Measurements from ENCODE around the gene TSPAN14.

The TSPAN14 gene

DNA sequence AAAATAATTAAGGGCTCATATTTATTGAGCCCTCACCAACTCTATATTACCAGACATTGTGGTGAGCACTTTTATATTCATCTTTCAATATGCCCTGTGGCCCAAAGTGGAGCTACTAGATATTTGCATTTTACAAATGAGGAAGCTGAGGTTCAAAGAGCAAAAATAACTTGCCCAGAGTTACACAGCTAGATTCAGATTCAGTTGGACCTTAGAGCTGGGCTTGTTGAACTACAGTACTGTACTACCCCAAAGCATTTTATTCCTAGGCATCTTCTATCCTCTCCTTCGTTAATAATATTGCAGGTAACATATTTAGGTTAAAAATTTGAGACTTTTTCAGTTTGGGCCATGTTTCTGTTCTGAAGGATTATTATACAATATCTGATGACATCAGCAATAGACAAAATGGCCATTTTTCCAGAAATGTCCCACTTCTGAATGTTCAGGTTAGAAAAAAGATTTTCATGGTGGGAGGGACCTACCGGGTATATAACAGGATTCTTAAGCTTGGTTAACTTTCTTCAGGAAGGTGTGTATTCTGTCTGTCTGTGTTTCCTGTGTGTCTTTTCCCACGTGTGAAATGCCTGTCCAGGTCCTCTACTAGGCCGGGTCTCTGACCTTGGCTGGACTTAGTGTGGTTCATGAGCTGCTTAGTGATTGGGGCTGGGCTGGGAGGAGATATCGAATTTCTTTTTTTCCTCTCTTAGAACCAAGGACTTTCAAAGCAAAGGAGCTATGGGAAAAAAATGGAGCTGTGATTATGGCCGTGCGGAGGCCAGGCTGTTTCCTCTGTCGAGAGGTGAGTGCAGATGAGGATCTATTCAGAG is 32.2 kb upstream of the TSPAN14 start:
- no peaks in the 10 kb centered on the region for H3K9me3 ChIP-seq (ENCODE audit: insufficient read depth, low read depth, low read length)
- H2AFZ ChIP-seq (ENCODE audit: low read length), result no peak overlapping the region
- no peak overlapping the region for H3K4me2 ChIP-seq (ENCODE audit: low read depth, low read length, poor library complexity, severe bottlenecking)
- H3K36me3 ChIP-seq (ENCODE audit: insufficient read depth, low read length), result peaks cover 50% of the 10 kb centered on the region; the same call in 1 of the 2 replicates
- no peaks in the 10 kb centered on the region for H3K4me1 ChIP-seq (ENCODE audit: insufficient read depth, low read length, poor library complexity, severe bottlenecking)
- no peaks in the 10 kb centered on the region for H3F3A ChIP-seq (ENCODE audit: low read depth)
- no peaks in the 10 kb centered on the region; the same call in 1 of the 2 replicates for H3K79me2 ChIP-seq (ENCODE audit: insufficient read depth, low read length)
- H3K9ac ChIP-seq (ENCODE audit: low read depth, low read length, poor library complexity, severe bottlenecking), result no peak overlapping the region
- H4K20me1 ChIP-seq (ENCODE audit: insufficient read depth, low read length, poor library complexity, severe bottlenecking), result peaks cover 3% of the 10 kb centered on the region
- H3K27me3 ChIP-seq (ENCODE audit: insufficient read depth, low read length, poor library complexity, severe bottlenecking), result no peaks in the 10 kb centered on the region
- no peaks in the 10 kb centered on the region for H3K9me2 ChIP-seq (replicated peaks; ENCODE audit: low read depth, low read length)
- no peak for TF ChIP-seq EZH2phosphoT487 (IDR thresholded peaks at IDR 0.05; ENCODE audit: borderline replicate concordance)
- TF ChIP-seq, protein P1, sequence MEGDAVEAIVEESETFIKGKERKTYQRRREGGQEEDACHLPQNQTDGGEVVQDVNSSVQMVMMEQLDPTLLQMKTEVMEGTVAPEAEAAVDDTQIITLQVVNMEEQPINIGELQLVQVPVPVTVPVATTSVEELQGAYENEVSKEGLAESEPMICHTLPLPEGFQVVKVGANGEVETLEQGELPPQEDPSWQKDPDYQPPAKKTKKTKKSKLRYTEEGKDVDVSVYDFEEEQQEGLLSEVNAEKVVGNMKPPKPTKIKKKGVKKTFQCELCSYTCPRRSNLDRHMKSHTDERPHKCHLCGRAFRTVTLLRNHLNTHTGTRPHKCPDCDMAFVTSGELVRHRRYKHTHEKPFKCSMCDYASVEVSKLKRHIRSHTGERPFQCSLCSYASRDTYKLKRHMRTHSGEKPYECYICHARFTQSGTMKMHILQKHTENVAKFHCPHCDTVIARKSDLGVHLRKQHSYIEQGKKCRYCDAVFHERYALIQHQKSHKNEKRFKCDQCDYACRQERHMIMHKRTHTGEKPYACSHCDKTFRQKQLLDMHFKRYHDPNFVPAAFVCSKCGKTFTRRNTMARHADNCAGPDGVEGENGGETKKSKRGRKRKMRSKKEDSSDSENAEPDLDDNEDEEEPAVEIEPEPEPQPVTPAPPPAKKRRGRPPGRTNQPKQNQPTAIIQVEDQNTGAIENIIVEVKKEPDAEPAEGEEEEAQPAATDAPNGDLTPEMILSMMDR (conservative IDR thresholded peaks at IDR 0.05; ENCODE audit: low read length), result no peak
- no peak overlapping the region for H3K4me3 ChIP-seq (ENCODE audit: low read length, poor library complexity, severe bottlenecking)

DNA sequence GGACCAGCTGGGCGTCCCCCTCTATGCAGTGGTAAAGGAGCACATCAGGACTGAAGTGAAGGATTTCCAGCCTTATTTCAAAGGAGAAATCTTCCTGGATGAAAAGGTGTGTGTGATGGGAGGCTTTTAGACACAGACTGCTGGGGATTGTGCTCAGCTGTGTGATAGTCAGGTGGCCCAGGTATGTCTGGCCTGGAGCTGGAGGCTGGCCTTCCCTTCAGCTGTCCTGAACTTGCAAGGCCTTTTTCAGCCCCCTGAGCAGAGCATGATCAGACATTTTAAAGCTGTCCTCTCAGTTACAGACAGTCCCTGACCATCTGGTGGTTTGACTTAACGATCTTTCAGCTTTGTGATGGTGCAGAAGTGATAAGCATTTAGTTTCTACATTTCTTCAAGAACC is 28.2 kb upstream of the TSPAN14 start:
- no peaks in the 10 kb centered on the region for H3K79me2 ChIP-seq (ENCODE audit: insufficient read depth, low read length)

DNA sequence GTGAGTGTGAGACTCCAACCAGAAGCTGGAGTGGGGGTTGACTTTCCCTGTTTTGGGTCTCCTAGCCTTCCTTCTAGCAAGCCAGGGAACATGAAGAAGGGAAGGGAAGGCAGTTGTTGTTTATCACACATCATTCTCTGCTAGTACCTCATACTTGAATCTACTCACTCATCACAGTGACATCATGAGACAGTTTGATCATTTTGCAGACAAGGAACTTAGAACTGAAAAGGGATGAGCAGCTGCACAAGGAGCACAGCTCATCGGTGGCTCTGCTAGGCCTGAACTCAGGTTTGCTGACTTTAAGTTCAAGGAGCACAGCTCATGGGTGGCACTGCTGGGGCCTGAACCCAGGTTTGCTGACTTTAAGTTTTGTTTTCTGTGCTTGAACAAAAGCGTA is 26.6 kb upstream of the TSPAN14 start:
- no peaks in the 10 kb centered on the region for H4K20me1 ChIP-seq (ENCODE audit: insufficient read depth, low read length, poor library complexity, severe bottlenecking)
- no peak overlapping the region for H3K4me3 ChIP-seq (ENCODE audit: low read length, poor library complexity, severe bottlenecking)
- no peak overlapping the region for H3K9ac ChIP-seq (ENCODE audit: low read depth, low read length, poor library complexity, severe bottlenecking)
- peaks cover 80% of the 10 kb centered on the region; the same call in 1 of the 2 replicates for H3K36me3 ChIP-seq (ENCODE audit: insufficient read depth, low read length)
- no peaks in the 10 kb centered on the region for H3K9me3 ChIP-seq (ENCODE audit: insufficient read depth, low read depth, low read length)
- TF ChIP-seq, protein P1 (conservative IDR thresholded peaks at IDR 0.05; ENCODE audit: low read length), result no peak
- TF ChIP-seq EZH2phosphoT487 (IDR thresholded peaks at IDR 0.05; ENCODE audit: borderline replicate concordance), result no peak
- no peak overlapping the region for H2AFZ ChIP-seq (ENCODE audit: low read length)
- H3K4me1 ChIP-seq (ENCODE audit: insufficient read depth, low read length, poor library complexity, severe bottlenecking), result no peaks in the 10 kb centered on the region
- no peaks in the 10 kb centered on the region for H3K9me2 ChIP-seq (replicated peaks; ENCODE audit: low read depth, low read length)
- H3K4me2 ChIP-seq (ENCODE audit: low read depth, low read length, poor library complexity, severe bottlenecking), result no peak overlapping the region
- no peaks in the 10 kb centered on the region for H3F3A ChIP-seq (ENCODE audit: low read depth)
- no peaks in the 10 kb centered on the region for H3K79me2 ChIP-seq (ENCODE audit: insufficient read depth, low read length)
- H3K27me3 ChIP-seq (ENCODE audit: insufficient read depth, low read length, poor library complexity, severe bottlenecking), result no peaks in the 10 kb centered on the region

More for the DNA sequence above, 28.2 kb upstream of the TSPAN14 start:
- Histone ChIP-seq H3K4me2 (ENCODE audit: low read depth, low read length, poor library complexity, severe bottlenecking) (no peak overlapping the region), H4K20me1 (ENCODE audit: insufficient read depth, low read length, poor library complexity, severe bottlenecking) (no peaks in the 10 kb centered on the region), H3K9ac (ENCODE audit: low read depth, low read length, poor library complexity, severe bottlenecking) (no peak overlapping the region), H3K9me2 (replicated peaks; ENCODE audit: low read depth, low read length) (no peaks in the 10 kb centered on the region), H3K27me3 (ENCODE audit: insufficient read depth, low read length, poor library complexity, severe bottlenecking) (no peaks in the 10 kb centered on the region), H3K4me3 (ENCODE audit: low read length, poor library complexity, severe bottlenecking) (no peak overlapping the region), H2AFZ (ENCODE audit: low read length) (no peak overlapping the region), H3K9me3 (ENCODE audit: insufficient read depth, low read depth, low read length) (no peaks in the 10 kb centered on the region), H3K4me1 (ENCODE audit: insufficient read depth, low read length, poor library complexity, severe bottlenecking) (no peaks in the 10 kb centered on the region), H3K36me3 (ENCODE audit: insufficient read depth, low read length) (peaks cover 80% of the 10 kb centered on the region; the same call in 1 of the 2 replicates), H3F3A (ENCODE audit: low read depth) (no peaks in the 10 kb centered on the region)
- TF ChIP-seq, protein P1 (conservative IDR thresholded peaks at IDR 0.05; ENCODE audit: low read length), result no peak
- no peak for TF ChIP-seq EZH2phosphoT487 (IDR thresholded peaks at IDR 0.05; ENCODE audit: borderline replicate concordance)
